ENCODE measurements around the gene ZNF444. TPM values are rescaled to one million over a fixed set of nuclear protein-coding genes. Genes with fewer than 3 reads are reported as not detected.

Gene ZNF444
- total and polyA plus RNA-seq, 12 donors = 7.2 to 66.3 (median 35.8) TPM

DNA sequence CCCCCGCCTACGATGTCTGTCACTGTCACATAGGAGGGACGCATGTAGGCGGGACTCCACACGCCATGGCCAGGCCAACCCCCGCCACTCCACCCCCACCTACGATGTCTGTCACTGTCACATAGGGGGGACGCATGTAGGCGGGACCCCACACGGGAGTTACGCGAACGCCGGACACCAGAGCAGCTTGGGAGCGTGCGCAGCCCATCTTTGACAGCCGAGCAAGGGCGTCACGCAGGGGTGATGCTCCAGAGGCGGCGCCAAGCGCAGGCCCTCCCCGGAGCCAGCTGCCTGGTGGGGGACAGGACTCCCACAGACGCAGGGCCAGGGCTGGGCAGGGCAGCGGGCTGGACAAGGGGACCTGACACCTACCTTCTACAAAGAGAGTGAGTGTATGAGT is 40.0 kb upstream of the ZNF444 start:
- no peak for TF ChIP-seq POLR2A (IDR thresholded peaks at IDR 0.05)
- TF ChIP-seq, protein P1, sequence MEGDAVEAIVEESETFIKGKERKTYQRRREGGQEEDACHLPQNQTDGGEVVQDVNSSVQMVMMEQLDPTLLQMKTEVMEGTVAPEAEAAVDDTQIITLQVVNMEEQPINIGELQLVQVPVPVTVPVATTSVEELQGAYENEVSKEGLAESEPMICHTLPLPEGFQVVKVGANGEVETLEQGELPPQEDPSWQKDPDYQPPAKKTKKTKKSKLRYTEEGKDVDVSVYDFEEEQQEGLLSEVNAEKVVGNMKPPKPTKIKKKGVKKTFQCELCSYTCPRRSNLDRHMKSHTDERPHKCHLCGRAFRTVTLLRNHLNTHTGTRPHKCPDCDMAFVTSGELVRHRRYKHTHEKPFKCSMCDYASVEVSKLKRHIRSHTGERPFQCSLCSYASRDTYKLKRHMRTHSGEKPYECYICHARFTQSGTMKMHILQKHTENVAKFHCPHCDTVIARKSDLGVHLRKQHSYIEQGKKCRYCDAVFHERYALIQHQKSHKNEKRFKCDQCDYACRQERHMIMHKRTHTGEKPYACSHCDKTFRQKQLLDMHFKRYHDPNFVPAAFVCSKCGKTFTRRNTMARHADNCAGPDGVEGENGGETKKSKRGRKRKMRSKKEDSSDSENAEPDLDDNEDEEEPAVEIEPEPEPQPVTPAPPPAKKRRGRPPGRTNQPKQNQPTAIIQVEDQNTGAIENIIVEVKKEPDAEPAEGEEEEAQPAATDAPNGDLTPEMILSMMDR (IDR thresholded peaks at IDR 0.05) = no peak
- Histone ChIP-seq H3K36me3 (replicated peaks in 1 of 2) (peaks cover 0 to 18% of the 10 kb centered on the region in 2 donors), H3K27ac (no peak overlapping the region), H3K27me3 (no peaks in the 10 kb centered on the region), H3K9me3 (replicated peaks in 1 of 3) (no peaks in the 10 kb centered on the region), H3K4me3 (no peak overlapping the region), H3K4me1 (replicated peaks in 1 of 2) (peaks cover 7 to 13% of the 10 kb centered on the region in 2 donors)
- DNase-seq = no peak
- 86 to 96% (median 91%) methylated on average over 7 to 25 of the region's 25 CpGs for WGBS, 4 donors
- intact Hi-C loops (cut with DNase I) = no loop called here

DNA sequence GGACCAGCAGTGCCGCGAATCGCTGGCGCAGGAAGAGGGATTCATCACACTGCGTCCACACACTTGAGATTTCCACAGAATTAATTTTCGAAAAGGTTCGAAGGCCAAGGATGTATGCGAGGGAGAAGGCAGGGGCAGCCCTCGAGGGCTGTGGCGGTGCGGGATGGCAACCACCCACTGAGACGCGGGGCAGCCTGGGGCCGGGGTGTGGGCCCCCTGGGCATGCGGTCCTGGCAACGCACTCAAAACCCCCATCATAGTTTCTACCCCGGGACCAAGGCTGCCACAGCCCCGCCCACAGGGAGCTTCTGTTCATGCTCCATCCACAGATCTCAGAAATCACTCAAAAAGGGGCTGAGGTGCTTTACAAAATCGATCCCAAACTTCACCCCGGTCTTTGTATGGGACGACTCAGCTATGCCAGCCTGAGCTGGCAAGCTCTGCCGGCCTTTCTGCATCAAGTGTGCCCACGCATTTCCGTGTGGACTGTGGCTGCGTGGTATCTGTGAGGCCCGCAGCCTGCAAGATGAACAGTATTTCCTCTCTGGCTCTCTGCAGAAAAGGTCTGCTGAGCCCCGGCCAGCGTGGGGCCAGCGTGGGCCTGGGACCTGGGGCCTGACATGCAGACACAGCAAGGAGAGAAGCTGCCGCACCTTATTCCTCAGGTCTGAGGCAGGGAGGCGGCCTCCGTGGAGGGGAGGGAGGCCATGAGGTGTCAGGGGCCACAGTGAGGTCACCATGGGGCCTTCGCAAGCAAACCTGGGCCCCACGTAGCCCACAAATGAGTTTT is 39.1 kb upstream of the ZNF444 start:
- no peak for DNase-seq
- intact Hi-C loops (cut with DNase I) = no loop called here
- Histone ChIP-seq H3K9me3 (replicated peaks in 1 of 3) (no peaks in the 10 kb centered on the region), H3K4me3 (no peak overlapping the region), H3K27me3 (no peaks in the 10 kb centered on the region), H3K36me3 (replicated peaks in 1 of 2) (peaks cover 0 to 21% of the 10 kb centered on the region in 2 donors), H3K4me1 (replicated peaks in 1 of 2) (peaks cover 7 to 20% of the 10 kb centered on the region in 2 donors), H3K27ac (no peak overlapping the region)
- 84 to 86% (median 84%) methylated on average over 29 to 34 of the region's 34 CpGs for WGBS, 4 donors
- no peak for TF ChIP-seq POLR2A (IDR thresholded peaks at IDR 0.05)
- TF ChIP-seq, protein P1 (IDR thresholded peaks at IDR 0.05) = no peak

DNA sequence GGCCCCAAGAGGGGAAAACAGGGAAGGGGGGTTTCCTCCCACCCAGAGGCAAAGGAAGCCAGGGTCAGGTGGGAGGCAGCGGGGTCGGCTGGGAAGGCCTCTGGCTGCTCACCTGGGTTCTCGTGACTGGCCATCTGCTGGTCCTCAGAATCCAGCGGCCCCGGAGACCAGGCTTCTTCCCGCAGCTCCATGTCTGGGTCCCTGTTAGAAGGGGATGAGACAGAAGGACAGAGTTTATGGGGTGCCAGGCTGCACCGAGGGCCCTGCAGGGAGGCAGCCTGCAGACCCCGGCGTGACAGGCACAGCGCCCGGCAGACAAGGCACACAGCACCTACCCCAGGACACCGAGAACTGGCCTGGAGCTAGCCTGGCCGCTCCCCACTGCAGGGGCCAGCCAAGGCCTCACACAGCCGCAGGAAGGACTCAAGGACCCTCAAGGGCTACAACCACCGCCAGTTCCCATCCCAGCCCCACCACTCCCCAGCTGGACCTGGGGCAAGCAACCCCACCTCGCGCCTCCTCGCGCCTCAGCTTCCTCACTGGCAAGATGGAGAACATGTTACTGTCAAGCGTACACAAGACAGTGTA is 38.0 kb upstream of the ZNF444 start:
- Histone ChIP-seq H3K4me3 (no peak overlapping the region), H3K27me3 (no peaks in the 10 kb centered on the region), H3K27ac (peak overlapping the region in 1 of 5 donors; percentile 29), H3K4me1 (replicated peaks in 1 of 2) (peaks cover 14 to 28% of the 10 kb centered on the region in 2 donors), H3K36me3 (replicated peaks in 1 of 2) (peaks cover 0 to 21% of the 10 kb centered on the region in 2 donors), H3K9me3 (replicated peaks in 1 of 3) (no peaks in the 10 kb centered on the region)
- DNase-seq = no peak
- intact Hi-C loops (cut with DNase I) = no loop called here
- 71 to 85% (median 74%) methylated on average over 6 to 20 of the region's 20 CpGs for WGBS, 4 donors
- TF ChIP-seq, protein P1 (IDR thresholded peaks at IDR 0.05) = no peak
- no peak for TF ChIP-seq POLR2A (IDR thresholded peaks at IDR 0.05)

DNA sequence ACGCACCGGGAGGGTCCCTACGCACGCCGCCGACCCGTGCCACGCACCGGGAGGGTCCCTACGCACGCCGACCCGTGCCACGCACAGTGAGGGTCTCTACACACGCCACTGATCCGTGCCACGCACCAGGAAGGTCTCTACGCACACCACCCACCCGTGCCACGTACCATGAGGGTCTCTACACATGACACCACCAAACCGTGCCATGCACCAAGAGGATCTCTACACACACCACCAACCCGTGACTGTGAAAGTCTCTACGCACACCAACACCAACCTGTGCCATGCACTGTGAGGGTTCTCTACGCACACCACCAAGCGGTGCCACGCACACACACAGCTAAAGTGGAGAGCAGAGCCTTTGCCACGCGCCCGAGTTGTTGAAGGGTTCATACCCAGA is 36.7 kb upstream of the ZNF444 start:
- peaks cover 27 to 40% of the 10 kb centered on the region in 2 donors for H3K4me1 ChIP-seq (replicated peaks in 1 of 2)
- TF ChIP-seq, protein P1 (IDR thresholded peaks at IDR 0.05) = no peak
- TF ChIP-seq POLR2A (IDR thresholded peaks at IDR 0.05) = no peak
- intact Hi-C loops (cut with DNase I) = no loop called here
- 91 to 94% (median 92%) methylated on average over 17 to 28 of the region's 29 CpGs for WGBS, 4 donors
- peaks cover 0 to 21% of the 10 kb centered on the region in 2 donors for H3K36me3 ChIP-seq (replicated peaks in 1 of 2)
- H3K27me3 ChIP-seq = no peaks in the 10 kb centered on the region
- DNase-seq = no peak
- H3K4me3 ChIP-seq = no peak overlapping the region
- H3K27ac ChIP-seq = peak overlapping the region in 2 of 5 donors; percentile 45 to 66
- H3K9me3 ChIP-seq (replicated peaks in 1 of 3) = no peaks in the 10 kb centered on the region
